Measurements from ENCODE around the gene S100A14.
A peak's percentile ranks its signal among the peaks of the same experiment; 100 is the strongest.
"Not testable (repeated sequence)": the region's sequence is repeated elsewhere in the genome, so short reads cannot be mapped to it uniquely, and the experiment has no call there.

S100A14 gene

DNA sequence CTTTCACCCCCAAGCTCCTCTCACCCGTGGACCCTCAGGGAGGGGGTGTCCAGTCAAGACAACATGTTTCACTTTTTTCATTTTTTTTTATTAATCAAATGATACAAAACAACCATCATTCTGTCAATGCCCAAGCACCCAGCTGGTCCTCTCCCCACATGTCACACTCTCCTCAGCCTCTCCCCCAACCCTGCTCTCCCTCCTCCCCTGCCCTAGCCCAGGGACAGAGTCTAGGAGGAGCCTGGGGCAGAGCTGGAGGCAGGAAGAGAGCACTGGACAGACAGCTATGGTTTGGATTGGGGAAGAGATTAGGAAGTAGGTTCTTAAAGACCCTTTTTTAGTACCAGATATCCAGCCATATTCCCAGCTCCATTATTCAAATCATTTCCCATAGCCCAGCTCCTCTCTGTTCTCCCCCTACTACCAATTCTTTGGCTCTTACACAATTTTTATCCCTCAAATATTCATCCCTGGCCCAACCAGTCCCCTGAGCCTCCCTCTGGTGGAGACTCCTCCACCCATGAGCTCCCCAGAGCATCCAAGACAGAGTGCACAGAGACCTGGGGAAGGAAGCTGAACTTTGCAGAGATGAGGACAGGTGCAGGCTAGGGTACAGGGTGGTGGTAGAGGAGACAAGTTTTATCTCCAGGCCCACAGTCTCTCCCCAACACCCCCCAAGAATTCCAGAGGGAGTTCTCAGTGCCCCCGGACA, 1.8 kb downstream of the S100A14 start:
- no peak for DNase-seq

DNA sequence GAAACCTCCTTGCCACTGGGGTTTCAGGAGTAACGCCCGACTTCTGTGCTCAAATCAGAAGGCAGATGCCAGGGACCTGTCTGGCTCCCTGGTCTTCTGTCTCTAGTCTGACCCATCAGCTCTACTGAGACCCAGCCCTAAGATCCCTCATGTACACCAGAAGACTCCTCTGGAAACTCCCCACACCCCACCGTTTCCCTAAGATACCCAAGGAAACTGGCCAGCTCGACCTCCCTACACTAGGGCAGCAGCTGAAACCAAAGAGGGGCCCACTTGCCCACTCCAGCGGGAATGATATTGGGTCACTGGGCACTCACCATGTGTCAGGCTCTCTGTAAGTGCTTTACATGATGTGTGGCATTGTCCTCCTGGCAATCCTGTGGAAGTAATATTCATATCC, 2.7 kb downstream of the S100A14 start:
- DNase-seq, result no peak

DNA sequence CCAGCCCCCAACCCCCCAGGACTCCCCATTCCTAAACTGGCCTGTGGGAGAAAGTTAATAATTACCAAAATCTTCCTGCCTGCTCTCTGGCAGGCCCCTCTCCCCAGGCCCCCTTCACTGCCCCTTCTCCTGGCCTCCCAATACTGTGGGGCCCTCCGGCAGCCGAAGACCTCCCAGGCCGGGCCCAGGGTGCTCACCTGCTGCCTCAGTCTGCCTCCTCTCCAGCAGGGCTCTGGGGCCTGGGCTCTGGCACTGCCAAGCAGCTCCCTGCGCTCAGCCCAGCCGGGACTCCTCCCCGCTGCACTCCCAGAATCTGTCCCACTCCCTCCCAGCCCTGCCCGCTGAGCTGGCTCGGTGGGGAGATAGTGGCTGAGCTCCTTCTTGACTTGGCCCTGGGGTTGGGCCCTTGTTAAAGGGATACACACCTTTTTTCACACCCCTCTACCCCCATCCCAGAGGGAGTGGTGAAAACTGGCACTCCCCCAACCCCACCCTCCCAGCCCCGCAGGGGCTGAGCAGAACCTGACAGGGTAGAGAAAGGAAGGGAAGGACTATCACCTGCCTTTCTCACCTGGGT, 3.3 kb downstream of the S100A14 start, which contains the start of gene S100A16:
S100A16 (minus strand) TSS at position 383 of the 577 bp plus-strand sequence. CDS start 4,986 bp downstream, outside the sequence.
- no peak for DNase-seq

DNA sequence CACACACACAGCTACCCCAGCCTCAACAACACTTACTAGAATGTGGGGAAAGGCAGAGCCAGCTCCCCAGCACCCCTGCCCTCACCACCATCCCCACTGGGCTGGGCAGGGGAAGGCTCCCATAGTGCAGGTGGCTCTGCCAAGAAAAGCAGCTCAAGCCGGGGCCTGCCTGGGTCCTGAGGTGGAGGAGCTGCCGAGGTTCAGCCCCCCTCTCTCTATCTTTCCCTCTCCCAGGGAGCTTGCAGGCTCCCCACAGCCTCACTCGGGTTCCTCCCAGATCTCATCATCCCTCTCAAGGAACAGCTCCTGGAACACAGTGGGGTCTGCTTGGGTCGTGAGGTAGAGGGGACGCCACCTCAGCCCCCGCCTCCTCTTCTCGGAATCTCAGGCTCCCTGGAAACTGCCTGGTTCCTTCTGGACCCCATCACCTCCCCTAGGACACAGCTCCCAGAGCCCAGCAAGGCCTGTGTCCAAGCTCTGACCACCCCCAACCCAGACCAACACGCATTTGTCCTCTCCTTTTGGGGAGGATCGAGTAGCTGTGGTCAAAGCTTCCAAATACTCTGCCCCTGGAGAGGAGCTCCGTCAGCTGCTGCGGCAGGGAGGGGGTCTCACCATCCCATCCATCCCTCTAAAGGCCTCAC, 3.9 kb downstream of the S100A14 start:
- DNase-seq, result no peak

DNA sequence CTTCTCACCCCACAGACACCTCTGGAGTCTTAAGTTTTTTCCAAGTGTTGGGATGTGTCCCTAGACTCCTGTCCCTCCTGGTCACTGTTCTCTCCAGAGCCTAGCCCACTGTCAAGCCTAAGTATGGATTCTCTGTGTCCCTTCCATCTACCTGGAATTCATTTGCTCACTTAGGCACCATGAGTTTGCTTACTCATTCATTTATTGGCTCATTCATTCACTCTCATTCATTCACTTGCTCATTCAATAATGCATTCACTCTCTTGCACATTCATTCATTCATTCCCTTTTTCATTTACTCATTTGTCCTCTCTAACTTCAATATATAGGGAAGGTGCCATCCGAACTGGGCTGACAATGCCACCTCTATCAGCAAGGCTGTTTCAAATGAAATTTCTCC, 4.8 kb downstream of the S100A14 start:
- no peak for DNase-seq

DNA sequence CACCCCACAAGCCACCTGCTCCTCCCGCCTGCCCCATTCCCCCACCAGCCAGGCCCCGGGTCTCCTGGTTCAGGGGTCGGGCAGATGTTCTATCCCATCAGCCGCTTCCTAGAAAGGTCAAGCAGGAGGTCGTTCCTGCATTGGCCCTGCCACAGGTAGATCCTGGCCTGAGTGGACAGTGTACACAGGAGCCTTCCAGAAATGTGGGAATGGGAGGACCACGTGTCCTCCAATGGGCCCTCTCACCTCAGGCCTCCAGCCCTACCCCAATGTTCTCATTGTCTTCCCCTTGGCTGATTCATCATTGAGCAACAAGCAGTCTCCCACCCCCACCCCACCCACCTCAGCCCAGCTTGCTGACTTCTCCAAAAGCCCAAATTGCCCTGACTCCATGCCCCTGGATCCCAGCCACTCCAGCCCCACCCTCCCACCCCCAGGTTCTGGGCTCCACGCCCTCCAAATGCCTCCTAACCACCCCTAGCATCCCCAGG, 5.3 kb downstream of the S100A14 start:
- no peak for DNase-seq

DNA sequence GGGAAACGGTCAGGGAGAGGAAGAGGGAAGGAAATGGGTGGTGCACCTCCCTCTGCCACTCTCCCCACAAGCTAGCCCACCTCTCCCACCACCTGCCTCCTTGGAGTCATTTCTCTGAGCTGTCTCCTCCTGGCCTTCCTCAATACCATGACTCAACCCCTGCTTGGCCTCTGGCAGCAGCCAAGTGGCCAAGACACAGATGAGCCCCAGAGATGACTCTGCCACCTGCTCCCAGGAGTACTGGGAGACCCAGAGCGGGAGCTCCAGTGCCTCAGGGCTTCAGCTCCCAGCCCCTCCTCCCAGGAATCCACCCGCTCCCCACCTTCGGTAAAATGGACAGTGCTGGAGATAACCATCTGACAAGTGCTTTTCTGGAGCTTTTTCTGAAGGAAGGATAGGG, 5.8 kb downstream of the S100A14 start:
- DNase-seq, result no peak

DNA sequence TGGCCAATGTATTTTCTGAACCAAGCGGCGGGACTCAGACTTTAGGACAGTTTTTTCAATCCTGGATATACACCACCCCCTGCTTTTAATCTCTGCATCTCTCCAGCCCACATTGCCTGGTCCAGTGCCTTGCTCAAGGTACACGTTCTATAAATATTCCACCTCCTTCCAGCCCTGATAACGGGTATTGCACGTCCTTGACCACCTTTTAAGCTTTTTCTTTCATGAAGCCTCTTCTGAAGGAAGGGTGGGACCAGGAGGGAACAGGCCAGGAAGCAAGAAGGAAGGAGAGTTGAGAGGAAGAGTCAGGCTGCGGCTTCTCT, 6.6 kb downstream of the S100A14 start:
- no peak for DNase-seq

DNA sequence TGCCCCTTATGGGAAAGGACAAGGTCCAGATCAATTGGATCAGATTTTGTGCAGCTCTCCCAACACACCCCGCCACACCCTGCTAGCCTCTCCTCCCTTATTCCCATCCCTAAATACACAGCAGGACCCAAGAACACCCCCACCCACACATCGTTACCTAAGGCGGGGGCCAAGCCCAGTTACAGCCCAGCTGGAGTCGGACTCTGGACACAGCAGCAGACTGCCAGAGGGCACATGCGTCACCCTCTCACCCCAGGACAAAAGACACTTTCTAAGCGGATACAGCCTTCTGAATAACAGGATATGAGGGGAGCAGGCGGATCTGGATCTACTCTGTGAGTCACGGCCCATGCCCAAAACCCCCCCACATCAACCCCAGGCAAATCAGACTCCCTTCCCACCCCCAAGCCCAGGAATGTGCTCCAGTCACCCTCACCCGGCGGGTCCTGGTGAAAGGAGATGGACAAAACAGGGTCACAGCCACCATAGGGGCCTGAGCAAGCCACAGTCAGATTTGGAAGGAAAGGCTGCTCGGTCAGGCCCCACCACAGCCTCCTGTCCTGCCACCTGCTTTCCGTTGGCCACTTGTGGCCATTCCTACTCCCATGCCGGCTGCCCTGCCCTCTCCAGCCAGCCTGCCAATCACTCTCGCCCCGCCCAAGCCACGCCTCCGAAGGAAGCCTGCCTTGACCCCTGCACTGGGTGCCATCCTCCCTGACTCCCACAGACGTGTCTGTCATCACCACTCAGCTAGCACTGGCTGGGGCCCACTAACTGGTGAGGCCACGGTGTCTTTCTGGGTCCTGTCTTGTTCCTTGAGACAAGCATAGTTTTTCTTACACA, 7.2 kb downstream of the S100A14 start:
- no peak for DNase-seq

DNA sequence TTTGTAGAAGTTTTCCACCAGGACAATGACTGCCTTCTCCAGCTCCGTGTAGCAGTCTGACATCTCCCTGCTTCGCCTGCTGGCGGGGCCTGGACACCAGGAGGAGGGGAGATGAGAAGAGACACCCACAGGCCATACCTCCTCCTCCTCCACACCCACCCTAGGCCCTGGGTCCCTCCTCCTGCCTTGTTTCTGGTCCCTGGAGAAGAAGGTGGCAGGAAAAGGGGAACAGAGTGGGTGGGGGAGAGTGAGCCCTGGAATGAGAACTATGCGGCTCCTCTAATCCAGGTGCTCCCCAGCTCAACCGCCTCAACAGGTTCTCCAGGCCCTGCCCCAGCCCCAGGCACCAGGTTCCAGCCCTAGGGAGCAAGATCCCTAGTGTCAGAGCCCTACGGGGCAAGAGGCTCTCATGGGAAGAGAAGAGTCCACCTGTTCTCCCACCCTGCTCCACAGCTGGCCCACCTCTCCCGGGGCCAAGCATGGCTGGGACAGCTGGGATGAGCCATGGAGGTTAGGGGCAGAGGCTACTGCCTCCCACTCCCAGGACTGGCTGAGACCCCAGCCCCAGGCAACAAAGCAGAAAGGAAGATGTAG, 7.9 kb downstream of the S100A14 start:
- no peak for DNase-seq

DNA sequence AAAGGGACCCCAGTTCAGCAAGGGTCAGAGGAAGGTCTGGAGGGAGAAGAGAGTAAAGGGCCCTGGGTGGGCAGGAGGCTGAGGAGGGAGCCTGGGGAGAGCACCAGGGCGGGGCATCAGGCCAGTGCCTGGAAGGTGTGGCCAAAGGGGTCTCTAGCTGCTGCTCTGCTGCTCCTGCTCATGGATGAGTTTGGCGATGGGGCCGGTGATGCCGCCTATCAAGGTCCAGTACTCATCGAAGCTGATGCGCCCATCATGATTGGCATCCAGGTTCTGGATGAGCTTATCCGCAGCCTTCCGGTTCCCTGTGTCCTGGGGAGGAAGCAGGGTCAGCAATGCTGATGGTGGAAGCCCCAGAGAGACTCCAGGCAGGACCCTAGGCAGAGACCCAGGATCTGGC, 8.7 kb downstream of the S100A14 start:
- no peak for DNase-seq

DNA sequence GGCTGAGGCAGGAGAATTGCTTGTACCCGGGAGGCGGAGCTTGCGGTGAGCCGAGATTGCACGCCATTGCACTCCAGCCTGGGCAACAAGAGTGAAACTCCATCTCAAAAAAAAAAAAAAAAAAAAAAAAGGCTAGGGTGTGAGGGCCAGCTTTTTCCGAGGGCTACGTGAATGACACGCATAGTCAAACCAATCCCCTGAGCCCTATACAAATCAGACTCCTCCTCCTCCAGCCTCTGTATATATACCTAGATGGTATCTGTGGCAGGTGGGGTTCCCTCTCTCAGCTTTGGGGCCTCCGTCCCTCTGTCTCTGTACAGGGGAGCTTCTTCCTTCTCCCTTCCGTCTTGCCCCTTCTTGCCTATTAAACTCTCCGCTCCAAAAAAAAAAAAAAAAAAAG, 9.9 kb downstream of the S100A14 start:
- DNase-seq, result no peak

DNA sequence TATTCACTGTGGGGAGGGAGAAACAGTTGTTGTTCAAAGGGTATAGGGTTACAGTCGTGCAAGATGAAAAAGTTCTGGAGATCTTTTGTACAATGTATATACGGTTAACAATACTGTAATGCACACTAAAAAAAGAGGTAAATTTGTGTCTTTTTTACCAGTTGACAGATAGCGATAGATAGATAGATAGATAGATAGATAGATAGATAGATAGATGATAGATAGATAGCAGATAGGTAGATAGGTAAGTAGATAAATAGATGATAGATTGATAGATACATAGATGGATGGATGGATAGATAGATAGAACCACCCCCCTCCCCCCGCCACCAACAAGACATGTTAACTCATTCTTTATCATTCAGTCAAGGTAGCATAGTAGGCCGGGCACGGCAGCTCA, 13.4 kb downstream of the S100A14 start:
- no peak for DNase-seq

DNA sequence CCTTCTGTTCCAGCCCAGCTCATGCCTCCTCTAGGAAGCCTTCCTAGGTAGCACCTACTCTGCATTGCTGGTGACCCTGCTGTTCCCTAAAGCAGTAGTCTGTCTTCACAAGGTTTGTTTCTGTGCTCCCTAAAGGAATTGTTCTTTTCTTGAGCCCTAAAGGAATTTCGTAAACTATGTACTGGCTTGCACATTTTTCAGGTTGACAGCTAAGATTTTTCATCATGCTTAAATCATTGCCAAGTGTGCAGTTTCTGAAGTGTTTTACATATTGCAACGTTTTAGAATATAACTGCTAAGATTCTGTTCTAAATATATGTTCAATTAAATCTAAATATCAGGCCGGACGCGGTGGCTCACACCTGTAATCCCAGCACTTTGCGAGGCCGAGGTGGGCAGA, 16.3 kb downstream of the S100A14 start:
- DNase-seq, result no peak

DNA sequence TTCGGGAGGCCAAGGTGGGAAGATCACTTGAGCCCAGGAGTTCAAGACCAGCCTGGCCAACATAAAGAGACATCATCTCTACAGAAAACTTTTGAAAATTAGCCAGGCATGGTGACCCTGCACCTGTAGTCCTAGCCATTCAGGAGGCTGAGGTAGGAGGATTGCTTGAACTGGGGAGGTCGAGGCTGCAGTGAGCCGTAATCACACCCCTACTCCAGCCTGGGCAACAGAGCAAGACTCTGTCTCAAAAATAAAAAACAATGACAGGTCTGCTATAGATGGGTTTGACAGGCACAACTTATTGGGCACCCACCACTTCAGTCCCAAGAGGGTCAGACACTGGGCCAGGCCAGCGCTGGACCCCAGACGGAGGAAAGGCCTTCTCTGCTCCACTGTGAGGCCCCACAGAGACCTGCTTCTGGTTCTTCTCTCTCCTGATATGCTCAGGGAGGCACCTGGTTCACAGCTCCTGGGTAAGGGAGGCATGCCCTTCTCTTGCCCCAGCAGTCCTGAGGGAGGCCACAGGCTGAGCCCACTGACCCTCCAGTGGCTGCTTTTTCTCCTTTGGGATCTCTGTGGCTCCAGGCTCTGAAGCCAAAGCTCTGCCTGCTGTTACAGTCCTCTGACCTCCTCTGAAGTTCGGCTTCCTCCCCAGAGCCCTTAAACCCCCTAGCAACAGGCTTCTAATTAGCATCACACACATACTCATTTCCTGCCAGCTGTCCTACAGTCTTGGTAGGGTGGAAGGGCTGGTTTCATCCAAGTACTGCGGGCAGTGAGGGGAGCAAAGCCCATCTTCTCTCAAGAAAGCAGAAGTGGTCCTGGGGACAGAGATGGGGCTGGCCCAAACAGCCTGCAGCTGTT, 17.6 kb downstream of the S100A14 start:
- peak; percentile 38 for DNase-seq

DNA sequence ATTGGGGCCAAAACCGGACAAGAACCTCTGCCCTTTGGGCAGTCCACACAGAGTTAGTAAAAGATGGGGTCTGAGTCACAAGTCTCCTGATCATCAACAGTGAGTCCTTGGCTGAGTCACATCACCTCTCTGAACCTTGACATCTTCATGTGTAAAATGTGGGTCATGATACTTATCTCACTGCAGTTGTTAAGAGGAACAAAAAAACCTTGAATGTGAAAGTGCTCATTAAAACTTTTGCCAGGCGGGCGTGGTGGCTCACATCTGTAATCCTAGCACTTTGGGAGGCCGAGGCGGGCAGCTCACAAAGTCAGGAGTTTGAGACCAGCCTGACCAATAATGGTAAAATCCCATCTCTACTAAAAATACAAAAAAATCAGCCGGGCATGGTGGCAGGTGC, 18.9 kb downstream of the S100A14 start:
- DNase-seq, result no peak

DNA sequence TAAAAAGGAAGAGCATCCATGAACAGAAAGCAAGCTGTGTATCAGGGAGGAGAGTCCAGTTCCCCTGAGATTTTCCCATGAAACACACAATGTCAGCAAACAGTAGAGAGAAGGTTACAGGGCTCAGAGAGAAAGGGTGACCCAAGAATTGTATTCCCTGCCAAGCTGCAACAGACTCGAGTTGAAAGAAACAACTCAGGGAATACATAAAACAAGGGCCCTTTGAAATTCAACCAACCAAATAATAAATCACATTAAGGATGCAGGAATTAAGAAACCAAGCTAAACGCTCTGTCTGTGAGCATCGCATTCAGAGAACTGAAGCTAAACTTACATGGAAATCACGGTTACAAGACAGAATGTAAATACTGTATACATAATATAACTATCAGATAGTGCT, 23.4 kb downstream of the S100A14 start:
- no peak for DNase-seq

DNA sequence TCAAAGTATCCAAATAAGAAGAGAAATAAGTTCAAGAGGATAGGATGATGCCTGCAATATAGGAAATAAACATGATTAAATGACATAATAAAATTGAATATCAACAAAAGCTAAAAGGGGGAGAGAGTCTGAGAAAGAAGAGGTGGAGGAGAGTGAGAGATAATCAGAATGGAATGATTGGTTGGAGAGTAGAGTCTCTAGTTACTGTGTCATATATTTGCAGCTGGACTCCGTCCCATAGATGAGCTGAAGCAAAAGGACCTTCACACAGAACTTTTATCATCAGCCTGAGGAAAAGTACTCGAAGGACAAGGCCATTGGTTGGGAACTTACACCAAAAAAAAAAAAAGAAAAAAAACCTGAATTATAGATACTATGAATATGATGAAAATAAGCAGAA, 27.6 kb downstream of the S100A14 start:
- no peak for DNase-seq

DNA sequence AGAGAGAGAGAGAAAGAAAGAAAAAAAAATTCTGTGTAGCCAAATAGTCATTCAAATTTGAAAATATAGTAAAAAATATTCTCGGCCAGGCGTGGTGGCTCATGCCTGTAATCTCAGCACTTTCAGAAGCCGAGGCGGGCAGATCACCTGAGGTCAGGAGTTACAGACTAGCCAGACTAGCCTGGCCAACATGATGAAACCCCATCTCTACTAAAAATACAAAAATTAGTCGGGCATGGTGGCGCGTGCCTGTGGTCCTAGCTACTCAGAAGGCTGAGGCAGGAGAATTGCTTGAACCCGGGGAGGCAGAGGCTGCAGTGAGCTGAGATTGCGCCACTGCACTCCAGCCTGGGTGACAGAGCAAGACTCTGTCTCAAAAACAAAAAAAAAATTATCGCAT, 28.1 kb downstream of the S100A14 start:
- not testable (repeated sequence) for DNase-seq

DNA sequence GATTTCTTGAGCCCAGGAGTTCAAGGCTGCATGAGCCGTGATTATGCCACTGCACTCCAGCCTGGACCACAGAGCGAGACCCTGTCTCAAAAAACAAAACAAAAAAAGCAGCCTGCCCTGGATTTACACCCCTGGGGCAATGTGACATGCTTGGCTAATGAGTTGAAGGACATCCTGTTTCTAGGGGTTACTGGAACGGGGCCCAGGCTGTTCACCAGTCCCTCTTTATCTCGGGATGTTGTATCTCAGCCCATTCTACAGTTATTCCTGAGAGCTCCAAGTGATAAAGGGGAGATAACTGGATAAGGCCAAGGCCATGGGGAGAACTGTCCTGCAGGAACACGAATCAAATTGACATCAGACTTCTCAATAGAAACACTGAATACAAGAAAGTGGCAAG, 28.8 kb downstream of the S100A14 start:
- DNase-seq, result no peak

DNA sequence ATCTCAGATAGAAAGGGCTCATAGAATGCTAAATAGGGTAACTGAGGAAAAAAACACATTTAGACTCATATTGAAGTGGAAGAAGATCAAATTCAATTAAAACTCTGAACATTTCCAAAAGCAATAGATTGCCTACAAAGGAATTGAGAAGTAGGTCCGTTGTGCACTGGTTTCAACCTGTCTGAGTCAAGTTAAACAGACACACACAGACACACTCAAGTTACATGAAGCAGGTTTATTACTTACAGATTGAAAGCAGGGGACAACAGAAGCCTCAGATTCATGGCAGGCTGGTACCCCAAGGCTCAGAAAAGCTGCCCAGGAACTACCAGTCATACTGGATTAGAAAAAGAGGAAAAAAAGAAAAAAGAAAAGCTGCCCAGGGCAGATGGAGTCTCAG, 29.8 kb downstream of the S100A14 start:
- DNase-seq, result no peak

DNA sequence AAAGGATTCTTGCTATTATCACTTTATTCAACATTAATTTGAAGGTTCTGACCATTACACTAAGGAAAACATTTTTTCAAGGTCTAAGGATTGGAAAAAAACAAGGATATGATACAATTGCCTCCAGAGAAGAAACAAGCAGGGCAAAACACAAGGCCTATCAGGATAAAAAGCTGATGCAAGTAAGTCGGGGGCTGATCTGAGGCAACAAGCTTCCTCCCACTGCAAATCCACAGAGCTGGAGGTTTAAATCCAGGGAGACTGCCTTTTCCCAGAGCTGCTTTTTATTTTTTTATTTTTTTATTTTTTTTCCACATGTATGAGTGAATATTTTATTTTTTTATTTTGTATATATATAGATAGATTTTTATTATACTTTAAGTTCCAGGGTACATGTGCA, 31.1 kb downstream of the S100A14 start:
- DNase-seq, result no peak

Data from DMS53 (cell line).